HG03565 (cell line): ENCODE measurements around the gene CPVL.

ENCODE experiments used
- ATAC-seq: cut with Tn5 transposase; IDR thresholded peaks from one replicate; pipeline ENCODE4 v1.9.1; 2021; ENCODE audit warnings: mild to moderate bottlenecking, moderate library complexity; ENCODE audit not compliant: unreplicated experiment

The CPVL gene

DNA sequence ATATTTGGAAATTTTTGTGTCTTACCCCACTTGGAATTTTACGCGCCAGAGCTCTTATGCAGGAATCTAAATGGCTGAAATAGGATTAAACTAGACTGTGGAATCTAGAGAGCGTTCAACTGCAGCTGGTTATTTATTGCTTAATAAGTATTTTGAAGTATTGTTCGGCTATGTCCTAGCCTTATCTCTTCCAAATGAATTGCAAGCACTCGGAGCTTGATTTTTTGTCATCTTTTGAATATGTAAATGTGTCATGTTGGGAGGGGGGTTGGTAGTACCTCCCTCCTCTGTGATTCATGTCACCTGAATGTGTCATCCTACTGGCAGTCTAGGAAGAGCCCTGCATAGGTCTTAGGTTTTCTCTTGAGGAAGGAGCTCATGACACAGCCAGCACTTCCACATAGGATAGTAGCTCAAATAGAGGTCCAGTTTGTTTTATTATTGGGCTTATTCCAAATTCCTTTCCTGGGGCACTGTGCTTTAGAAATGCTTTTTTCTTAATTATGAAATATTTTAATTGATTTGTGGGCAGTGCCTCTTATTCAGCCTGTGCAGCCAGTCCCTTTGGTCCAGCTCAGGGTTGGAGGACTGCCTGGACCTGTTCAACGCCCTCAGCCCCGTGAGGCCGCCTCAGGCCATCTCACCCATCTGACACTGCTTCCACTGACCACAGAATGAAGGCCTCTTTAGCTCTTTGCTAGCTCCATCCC, 165.7 kb downstream of the CPVL start:
- no peak for ATAC-seq

DNA sequence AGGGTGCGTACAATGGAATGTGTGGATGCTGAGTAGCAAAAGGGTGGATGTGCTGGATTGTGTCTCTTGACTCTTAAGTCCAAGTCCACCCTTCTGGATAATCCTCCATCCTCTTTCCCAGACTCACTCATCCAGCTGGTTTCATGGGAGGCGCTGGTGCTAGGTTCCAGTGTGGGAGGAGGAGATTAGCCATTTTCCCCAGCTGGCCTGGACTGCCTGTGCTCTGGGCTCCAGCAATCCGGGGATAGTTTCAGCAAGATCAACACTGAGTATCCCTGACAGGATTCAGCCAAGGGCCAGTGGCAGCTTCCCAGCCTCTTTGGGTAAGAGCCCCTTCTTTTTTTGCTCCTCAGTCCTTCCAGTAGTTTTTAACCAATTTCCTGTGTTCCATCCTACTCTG, 166.6 kb downstream of the CPVL start:
- no peak for ATAC-seq

DNA sequence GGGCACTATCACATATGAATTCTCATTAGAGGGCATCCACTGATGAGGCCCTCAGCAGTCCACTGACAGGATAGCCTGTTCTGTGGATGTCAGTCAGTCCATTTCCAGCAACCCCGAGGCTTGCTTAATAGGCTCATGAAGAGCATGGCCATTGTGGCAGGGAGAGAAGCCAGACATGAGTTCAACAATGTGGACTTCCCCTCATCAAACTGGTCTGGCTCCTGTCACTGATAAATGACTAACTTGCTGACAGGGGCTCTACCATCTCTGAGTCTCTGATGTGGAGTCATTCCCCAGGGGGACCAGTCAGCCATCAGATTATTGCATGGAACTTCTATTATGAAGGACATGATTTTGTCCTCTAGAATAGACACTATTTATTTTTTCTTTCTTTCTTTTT, 168.5 kb downstream of the CPVL start:
- no peak for ATAC-seq

DNA sequence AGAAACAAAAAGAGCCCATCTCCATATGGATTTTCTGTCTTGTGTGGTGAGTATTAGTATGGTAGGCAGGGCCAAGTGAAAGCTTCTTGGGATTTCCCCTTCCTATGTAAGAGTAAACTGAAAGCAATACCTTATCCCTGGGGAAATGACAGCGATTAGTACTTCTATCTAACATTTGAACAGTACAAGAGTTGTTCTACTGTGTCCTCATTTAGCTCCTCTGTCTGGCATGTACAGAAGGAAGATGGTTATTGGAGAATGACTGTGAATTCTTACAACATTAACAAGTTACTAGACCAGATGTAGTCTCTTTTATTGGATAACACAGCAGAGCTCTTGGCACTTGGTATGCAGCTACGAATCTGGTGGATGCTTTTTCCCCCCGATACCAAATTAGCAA, 170.3 kb downstream of the CPVL start:
- ATAC-seq: no peak

DNA sequence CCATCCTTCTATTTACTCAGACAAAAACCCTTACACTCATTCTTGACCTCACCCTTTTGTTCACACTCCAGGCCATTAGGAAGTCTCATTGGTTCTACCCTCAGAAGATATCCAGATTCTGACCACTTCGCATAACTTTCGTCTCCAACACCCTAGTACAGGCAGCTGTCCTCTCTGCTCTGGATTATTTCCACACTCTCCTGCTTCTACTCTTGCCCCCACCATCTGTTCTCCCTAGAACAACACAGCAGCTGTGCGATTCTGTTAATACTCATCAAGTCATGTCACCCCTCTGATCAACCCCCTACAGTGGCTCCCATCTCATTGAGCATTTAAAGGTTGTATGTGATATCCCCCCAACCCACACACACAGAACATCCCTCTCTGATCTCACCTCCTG, 172.7 kb downstream of the CPVL start:
- ATAC-seq: no peak

DNA sequence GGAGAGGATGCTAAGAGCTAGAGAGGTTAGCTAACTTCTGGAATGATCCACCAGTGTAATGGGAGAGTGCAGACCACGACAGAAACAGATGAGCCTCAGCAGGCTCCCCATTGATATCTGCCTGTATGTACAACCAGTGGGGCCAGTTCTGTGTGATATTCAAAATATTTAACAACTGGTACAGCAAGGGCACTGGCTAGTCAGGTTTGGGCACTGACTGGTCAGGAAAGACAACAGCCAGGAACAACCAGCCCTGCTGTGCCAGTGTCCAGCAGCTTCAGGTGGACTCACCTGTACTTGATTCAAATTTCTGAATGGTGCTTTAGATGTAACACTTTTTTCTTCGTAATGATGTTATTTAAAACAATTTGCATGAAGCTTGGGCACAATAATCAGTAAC, 182.3 kb downstream of the CPVL start:
- no peak for ATAC-seq

DNA sequence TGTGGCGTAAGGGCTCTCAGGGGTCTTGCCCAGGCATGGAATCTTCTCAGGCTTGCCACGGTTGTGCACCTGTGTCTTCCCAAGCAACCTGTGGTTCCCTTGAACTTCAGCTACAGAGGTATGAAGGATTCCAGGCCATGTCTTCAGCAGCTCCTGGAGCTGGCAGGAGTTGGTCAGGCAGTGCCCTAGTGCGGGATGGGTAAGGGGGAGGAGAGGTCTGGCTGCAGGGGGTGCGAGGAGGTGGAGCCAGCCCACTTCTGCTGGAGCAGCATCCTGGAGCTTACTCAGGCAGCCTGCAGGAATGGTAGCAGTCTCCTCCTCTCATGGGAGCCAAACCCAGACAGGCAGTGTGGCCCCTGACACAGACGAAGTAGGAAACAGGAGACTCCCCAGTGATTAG, 184.4 kb downstream of the CPVL start:
- no peak for ATAC-seq

DNA sequence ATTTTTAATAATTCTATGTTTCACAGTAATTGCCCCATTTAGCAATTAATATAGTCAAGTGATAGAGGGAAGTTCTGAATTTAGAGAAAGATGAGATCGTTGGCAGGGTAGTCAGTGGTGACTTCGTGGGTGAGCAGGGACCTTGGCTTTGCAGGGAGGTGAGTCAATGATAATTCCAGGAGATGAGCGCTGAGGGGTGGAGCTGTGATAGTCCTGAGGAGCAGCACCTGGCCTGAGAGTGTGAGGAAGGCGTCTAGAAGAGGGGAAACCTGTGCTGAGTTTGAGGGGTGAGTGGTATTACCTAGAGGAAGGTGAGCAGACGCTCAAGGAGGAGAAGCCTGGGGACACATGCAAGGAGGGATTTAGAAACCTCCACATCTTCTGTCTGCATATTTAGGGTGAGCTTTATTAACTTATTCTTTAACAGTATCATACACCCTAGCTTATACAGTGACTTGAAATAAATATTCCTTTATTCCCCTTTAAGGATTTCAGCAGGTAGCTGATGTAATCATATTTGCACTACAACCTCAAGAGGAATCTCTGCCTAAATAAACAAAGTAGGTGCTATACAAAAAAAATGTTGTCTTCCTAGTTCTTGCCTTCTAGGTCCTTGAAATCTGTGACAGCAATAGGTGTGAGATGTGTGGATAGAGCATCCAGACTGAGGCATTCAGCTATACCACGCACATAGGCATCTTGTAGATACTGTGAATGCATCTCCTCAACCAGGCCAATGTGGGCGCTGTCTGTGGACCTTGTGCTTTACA, 186.1 kb downstream of the CPVL start:
- no peak for ATAC-seq

DNA sequence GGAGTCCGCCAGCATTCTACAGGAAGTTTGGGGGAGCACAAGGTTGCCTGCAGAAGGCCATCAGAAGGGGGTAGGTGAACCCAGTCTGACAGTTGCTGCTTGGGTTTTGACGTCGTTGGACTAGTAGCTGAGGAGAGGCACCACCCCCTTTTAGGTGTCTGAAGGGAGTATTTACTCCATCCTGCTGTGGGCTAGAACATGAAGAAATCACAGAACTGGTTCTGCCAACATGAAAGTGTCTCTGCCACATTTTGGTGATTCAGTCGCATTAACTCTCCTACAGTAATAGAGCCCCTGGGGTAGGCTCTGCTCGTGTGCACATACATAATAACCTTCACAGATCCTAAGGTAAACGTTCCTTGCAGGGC, 187.4 kb downstream of the CPVL start:
- no peak for ATAC-seq

DNA sequence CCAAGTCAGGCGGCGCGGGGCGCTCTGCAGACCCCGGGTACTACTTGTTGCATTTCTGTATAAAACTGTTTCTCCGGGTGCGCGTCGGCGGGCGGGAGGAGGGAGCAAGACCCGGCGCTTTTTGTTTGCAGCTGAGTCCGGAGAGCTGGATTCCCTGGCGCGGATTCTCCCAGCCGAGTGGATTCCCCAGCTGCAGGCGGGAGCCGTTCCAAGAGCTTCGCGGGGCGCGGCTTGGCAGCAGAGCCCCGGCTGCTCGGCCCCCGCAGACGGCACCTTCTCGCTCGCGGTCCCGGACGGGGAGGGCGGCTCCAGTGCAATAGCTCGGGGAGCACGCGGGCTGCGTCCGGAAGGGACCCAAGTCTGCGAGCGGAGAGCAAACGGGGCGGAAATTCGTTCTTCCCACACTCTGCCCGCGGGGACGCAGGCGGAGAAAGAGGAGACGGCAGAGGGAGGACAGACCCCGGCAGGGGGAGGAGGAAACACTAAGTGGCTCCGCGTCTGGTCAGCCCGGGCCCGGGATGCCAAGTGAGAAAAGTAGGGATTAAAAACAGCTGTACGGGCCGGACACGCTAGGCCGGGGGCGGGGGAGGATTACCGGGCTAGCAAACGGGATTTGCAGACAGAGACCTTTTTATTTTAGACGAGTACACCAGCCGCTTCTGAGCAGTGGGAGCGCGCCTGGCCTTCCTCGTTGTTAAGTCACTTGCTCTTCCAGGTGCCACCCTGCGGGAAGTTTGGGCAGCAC, 187.9 kb downstream of the CPVL start, which contains the start of gene TRIL:
TSS of gene TRIL (minus strand) at position 96 of the 745 bp plus-strand sequence. CDS start 284 bp downstream, outside the sequence.
- ATAC-seq: no peak

DNA sequence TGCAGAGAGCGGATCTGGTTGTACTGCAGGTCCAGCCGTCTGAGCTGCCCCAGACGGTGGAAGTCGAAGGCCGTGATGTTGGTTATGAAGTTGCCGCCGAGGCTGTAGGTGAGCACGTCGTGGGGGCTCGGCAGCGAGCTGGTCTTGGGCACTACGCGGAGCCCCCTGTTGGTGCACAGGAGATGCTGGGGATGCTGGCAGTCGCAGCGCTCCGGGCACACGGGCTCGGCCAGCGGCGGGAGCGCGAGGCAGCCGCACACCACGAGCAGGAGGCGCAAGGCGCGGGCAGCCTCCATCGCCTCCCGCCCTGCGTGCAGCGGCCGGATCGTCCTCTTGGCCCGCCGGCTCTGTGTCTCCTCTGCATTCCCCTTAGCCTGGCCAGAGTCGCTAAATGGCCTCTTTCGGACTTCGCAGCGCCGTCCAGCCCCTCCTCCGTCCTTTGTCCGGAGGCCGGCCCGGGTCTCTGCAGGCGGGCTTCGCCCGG, 188.5 kb downstream of the CPVL start:
- no peak for ATAC-seq

DNA sequence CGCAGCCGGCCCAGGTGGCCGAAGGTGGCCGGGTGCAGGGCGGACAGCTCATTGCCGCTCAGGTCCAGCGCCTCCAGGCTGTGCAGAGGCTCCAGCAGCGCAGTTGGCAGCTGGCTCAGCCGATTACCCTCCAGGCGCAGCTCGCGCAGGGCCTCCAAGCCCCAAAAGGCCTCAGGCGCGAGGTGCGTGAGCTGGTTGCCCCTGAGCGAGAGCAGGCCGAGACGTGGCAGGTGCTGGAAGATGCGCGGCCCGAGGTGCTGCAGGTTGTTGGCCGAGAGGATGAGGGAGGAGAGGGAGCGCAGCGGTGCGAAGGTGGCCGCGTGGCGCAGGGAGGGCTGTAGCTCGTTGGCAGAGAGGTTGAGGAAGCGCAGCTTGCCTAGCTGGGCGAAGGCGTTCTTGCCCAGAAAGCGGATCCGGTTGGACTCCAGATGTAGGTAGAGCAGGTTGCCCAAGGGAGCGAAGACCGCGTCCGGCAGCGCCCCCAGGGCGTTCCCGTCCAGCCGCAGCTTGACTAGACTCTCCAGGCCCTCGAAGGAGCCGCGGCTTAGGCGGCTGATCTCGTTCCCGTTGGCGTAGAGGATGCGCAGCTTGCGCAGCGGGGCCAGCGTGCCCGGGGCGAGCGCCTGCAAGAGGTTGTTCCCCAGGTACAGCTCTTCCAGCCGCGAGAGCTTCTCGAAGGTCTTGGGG, 189.1 kb downstream of the CPVL start:
- ATAC-seq: no peak

DNA sequence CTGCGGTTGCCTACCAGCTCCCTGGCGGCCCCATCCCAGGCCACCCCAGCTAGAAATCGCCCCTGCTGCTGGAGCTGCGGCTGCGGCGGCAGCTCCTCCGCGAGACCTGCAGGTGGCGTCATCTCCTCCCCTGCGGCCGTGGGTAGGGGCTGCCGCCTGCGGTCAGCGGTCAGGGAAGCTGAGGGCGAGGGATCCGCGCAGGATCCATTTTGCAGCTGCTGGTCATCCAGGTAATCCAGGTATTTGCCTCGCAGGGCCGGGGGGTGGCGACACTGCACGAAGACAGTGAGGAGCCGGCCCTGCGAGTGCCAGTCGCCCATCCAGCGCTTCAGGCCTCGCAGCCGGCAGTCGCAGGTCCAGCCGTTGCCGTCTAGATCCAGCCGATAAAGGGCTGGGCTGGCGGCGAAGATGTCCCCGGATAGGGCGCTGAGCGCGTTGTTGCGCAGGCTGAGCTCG, 189.7 kb downstream of the CPVL start:
- no peak for ATAC-seq

DNA sequence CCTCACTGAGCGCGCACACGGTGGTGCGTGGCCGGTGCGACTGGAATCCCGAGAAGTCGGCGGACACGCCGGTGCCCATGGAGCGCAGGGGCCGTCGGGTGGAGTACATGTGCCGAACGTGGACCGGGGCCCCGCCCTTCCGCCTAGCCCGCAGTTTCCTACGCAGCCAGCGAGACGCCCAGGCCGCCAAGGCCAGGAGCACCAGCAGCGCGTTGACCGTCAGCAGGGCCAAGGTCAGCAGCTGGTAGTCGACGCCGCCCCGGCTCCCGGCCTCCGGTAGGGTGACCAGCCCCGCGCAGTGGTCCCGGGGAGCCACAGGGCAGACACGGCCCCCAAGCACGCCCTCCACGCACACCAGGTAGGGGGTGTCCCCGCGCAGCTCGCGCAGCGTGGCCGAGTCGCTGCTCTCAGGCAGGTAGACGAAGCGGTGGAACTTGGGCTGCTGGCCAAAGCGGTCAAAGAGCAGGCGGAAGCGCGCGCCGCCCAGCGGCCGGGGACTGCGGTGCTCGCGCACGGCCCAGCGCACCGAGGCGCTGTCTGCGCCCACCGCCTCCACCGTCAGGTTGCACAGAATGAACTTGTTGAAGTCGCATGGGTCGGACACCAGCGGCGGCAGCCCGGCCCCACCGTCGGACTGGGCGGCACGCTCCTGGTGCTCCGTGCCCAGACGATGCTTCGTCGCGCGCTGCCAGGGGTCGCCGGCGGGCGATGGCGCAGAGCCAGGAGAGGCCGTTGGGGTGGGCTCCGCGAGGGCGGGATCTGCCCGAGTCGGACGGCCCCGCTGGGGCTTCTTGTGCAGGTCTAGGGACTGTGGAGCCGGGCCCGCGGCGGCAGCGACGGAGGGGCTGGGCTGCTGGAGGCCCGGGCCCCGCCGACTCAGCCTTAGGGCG, 190.4 kb downstream of the CPVL start:
- no peak for ATAC-seq

DNA sequence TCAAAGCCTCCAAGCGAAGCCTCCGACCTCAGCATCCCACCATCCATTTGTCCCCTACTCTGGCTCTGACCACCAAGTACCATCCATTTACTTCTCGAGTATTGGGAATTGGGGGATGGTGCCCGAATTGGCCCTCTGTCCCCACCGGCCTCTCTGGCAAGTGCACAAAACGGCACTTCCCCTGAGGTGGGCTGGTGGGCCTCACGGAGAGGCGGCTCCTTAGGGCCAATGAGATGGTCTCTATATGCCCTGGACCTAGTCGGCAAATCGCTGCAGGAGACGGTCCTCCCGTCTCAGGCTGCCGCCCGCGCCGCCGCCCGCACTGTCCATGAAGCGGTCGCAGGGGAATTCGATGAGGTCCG, 191.0 kb downstream of the CPVL start:
- ATAC-seq: no peak

DNA sequence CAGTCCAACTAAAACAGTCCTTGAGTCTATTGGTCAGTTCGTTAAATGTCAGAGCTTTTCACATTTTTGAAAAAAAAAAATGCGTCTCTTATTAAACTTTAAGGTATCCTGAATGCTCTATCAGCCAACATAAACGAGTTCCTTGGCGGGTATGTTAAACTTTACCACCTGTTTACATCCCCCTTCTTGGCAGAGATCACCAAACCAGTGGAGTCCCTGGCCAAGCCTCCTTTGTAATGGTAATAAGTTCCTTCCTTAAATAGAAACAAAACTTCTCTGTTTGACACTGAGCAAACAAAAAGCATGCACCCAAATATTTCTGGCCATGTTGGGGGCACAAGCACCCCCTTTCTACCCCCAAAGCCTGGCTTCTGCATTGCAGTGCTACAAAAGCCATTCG, 191.4 kb downstream of the CPVL start:
- no peak for ATAC-seq

DNA sequence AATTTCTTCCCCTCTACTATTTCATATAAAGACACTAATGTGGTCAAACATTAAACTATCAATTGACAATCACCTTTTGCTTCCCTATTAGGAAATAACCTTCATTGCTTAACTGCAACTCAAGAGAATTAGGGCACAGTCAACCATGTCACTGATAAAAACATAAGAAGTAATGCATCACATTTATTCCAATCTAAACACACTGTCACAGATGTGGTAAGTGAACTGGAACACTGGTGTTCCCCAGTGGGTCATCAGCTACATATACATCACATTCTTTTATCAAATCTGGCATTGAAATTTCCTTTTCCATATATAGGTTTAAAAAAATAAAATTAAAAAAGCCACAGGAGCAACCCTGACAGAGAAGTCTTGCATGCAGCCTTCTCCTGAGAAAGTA, 191.9 kb downstream of the CPVL start:
- ATAC-seq: no peak

DNA sequence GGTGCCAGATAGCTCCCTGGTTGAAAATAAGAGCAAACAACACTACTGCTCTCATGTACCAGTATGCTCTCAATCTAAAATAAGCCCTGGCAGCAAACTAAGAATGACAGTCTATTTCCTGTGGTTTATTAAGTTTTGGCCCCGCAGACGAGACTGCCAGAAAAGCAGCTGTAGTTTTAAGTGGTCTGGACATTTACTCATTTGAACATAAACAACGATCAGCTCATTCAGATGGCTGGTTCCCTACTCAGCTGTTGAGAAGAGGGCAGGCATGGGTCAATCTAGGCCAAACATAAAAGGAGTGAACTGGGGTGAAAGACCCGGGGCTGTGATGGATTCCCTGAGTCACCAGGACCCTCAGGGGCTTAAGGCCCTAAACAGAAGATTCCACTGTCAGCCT, 192.7 kb downstream of the CPVL start:
- no peak for ATAC-seq
